Activated T-cell treated with anti-CD3 and anti-CD28 coated beads, Interleukin-2, amount 50 U/mL, for 1 hour (primary cell): Measurements from ENCODE around the gene F3.
"Not testable (repeated sequence)": the region's sequence is repeated elsewhere in the genome, so short reads cannot be mapped to it uniquely, and the experiment has no call there.

Experiments
- DNase-seq: peaks from one replicate; pipeline ENCODE4 v3.0.0-alpha.2; 2020

Gene F3

DNA sequence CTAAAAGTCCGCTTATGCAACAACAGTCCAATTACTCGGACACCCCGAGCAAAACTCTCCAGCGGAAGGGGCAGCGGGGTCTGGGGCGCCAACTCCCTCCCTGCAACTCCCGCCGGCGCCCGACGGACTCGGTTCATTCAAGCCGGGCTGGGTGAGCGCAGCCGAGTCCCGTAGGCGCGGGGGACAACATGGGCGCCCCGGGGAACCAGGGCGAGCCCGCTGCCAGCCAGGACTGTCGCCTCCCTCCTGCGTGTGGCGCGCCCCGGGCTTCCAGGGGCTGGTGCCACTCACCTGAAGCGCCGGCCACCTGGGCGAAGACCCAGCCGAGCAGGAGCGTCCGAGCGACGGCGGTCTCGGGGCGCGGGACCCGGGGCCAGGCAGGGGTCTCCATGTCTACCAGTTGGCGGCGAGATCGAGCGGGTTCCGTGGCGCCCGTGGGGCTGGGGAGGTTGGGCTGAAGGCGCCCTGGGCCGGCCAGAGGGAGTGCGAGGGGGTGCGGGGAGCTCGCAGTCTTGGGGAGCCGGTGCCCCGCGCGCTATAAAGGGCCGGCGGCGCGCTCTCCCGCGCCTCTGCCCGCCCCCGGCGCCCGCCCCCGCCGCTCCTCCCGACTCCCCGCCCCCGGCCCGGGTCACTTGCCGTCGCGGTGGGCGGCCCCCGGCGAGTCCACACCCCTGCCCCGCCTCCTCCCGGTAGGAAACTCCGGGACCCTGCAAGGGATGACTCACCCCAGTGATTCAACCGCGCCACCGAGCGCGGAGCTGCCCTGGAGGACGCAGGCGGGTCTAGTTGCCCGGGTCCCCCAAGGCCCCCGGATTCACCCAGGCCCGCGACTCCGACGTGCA lies at the start of gene F3:
Gene F3, minus strand, starts transcription at position 514 of the 842 bp plus-strand sequence. Its CDS starts 123 bp downstream, at position 391.
- DNase-seq: peak; percentile 50

DNA sequence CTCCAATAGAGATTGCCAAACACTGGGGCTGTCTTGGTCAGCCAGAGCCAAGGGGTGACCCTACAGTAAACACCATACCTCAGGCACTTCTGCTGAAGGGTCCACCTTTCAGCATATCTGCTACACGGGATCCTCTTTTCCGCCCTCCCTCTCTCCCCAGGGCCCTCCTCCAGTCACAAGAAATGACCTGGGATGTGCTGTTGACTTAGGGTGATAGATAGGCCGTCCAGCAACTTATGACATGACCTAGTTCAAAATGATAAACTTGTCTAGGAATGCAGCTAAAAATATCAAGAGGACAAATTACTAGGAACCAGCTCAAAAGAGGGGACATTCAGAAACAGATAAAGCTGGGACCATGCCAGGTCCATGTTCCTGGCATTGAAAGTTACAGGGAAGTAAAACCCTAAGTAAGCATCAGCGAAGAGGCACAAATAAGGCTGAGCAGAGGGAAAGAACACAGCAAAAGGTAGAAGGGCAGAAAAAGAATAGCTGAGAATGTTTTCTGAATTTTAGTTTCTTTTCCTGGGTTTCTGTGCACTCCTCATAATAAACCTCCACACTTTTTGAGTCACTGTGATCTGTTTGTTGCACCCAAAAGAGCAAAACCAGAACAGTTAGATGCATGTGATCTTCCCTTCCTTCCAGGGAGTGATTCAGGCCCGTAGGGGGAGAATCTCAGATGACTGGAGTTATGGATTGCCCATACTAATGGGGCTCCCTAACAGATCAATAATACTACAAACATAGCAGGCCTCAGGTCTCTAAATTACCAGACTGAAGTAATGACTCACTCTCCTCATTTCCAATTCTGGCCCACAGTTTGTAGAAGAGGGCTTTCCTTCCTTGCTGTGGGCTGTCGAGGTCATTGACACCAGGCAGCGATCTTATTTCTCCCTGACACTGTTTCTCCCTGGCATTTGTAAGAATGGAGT lies 48.9 kb upstream of the F3 start:
- DNase-seq: no peak

- DNase-seq: no peak
Observed at GRCh38 chr1:94589728-94590127, 48.2 kb upstream of the F3 start.

GRCh38 chr1:94582565-94582964 lies 41.0 kb upstream of the F3 start:
- DNase-seq: no peak

GRCh38 chr1:94580367-94581115 lies 39.0 kb upstream of the F3 start:
- DNase-seq: no peak

- DNase-seq: no peak
Observed at GRCh38 chr1:94579876-94580294, 38.3 kb upstream of the F3 start.

GRCh38 chr1:94578856-94579255 lies 37.3 kb upstream of the F3 start:
- DNase-seq: no peak

GRCh38 chr1:94573917-94574316 lies 32.4 kb upstream of the F3 start:
- DNase-seq: not testable (repeated sequence)

DNA sequence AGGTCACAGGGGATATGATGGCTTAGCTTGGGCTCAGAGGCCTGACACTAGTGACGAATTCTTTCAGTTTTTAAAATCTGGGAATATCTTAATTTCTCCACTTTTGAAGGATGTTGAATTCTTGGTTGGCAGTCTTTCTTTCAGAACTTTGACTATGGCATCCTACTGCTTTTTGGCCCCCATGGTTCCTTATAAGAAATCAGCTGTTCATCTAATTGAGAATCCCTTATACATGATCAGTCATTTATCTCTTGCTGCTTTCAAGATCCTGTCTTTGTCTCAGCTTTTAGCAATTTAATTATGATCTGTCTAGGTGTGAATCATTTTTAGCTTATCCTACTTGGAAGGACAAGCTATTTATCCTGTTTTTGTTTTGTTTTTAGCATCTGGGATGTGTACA lies 31.2 kb upstream of the F3 start:
- DNase-seq: no peak

GRCh38 chr1:94570965-94571364 lies 29.4 kb upstream of the F3 start:
- DNase-seq: not testable (repeated sequence)

GRCh38 chr1:94568806-94569205 lies 27.2 kb upstream of the F3 start:
- DNase-seq: not testable (repeated sequence)

DNA sequence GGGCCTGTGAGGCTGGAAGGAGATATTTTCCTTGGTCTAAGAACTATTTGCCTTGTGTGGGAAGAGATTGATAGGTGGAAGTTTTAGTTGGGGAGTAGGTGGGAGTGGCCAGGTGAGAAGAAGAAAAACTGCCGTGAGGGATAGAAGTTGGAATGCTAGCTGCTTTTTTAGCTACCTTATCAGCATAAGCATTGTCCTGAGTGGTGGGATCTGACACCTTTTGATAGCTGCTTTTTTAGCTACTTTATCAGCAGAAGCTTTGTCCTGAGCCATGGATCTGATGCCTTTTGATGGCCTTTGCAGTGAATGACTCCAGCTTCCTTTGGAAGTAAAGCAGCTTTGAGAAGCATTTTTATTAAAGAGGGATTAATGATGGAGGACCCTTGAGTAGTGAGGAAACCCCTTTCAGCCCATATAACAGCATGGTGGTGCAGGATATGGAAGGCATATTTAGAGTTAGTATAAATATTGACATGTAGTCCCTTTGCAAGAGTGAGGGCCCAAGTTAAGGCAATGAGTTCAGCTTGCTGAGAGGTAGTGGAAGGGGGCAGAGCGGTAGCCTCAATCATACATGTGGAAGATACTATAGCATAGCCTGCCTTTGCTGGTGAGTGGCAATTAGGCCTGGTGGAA lies 26.5 kb upstream of the F3 start:
- DNase-seq: not testable (repeated sequence)

GRCh38 chr1:94566436-94566835 lies 24.9 kb upstream of the F3 start:
- DNase-seq: not testable (repeated sequence)

- no peak for DNase-seq
Observed at GRCh38 chr1:94565901-94566300, 24.3 kb upstream of the F3 start.

- no peak for DNase-seq
Observed at GRCh38 chr1:94562519-94563260, 21.1 kb upstream of the F3 start.

DNA sequence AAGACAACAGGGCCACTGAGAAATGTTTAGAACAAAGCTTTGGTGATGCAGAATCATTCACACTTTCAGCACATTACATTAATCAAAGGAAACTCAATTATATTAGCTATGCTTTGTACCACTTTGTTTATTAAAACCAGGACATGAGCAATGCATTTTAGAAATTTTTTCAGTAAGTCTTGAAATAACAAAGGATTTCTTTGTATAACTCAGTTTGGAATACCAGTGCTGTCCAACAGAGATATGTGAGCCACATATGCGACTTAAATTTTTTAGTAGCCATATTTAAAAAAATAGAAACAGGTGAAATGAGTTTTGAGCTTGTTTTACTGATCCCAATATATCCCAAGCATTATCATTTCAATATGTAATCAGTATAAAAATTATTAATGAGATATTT lies 18.8 kb upstream of the F3 start:
- DNase-seq: no peak

- DNase-seq: no peak
Observed at GRCh38 chr1:94559921-94560320, 18.4 kb upstream of the F3 start.

- no peak for DNase-seq
Observed at GRCh38 chr1:94555091-94555490, 13.5 kb upstream of the F3 start.

- DNase-seq: no peak
Observed at GRCh38 chr1:94554580-94554979, 13.0 kb upstream of the F3 start.

GRCh38 chr1:94553931-94554330 lies 12.4 kb upstream of the F3 start:
- no peak for DNase-seq

DNA sequence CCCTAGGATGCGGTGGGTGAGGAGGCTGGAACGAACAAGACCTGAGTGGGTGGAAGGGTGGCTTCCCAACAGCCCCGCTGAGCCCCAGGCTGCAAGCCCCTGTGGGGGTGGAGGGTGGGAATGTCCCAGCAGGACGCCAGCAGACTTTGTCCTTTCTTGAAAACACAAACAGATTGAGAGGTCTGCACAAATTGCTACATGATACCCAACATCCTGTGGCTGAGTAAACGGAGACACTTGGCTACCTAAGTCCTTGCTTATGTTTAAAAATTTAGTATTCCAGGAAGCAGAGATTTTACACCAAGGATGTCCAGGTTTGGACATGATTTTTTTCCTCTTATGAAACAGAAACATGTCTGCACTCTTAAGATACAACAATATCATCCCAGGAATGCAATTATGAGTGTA lies 11.8 kb upstream of the F3 start:
- no peak for DNase-seq

DNA sequence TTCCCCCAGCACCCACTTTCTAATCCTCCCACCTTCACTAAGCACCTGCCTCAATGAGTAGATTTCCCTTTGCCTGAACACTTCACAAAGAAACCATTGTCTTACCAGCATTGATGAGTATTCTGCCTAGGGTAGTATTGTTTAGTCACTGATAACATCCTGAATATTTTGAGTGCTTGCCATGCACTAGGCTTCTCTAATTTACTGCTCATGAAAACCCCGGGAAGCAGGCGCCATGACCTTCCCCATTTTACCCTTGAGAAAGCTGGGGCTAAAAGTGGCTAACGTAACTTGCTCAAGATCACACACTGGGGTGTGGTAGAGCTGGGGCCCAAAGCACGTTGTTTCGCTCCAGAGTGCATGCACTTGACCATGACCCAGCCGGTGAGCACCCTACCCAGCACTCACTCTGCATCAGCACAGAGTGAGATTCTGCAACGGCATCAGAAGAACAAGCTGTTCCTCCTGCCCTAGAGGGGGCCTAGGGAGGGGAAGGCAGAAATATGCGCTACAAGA lies 10.6 kb upstream of the F3 start:
- DNase-seq: no peak
